HEK293 (cell line): ENCODE data around the gene PPP1R9B.

Source experiments
- CTCF ChIA-PET: fragments of 350-600 bp; formaldehyde crosslinking; extraction: SDS; loops from one replicate; lab custom pipeline; 2021; ENCODE audit warnings: antibody characterized with exemption; lab: Yijun Ruan, JAX
- POLR2A ChIA-PET: fragments of 300-600 bp; formaldehyde crosslinking; extraction: SDS; loops from one replicate; lab custom pipeline; 2020; ENCODE audit warnings: antibody characterized with exemption, inconsistent platforms; lab: Yijun Ruan, JAX
- H3K27ac ChIP-seq: fragments of 200-500 bp; sonication (Bioruptor generic); 2 replicates; pipeline ENCODE4 v1.5.1; 2014; ENCODE audit warnings: low read depth, low read length, control low read depth, inconsistent platforms; ENCODE audit errors: extremely low read depth
- H3K36me3 ChIP-seq, 2 experiments: fragments of 200-500 bp in 1 of 2; sonication (Bioruptor generic) in 1 of 2; 1 replicate in 1 of 2; 2 replicates in 1 of 2; pipeline ENCODE4 v1.5.1; 2014 to 2017; ENCODE audit warnings: inconsistent platforms in 2 of 2, low read length in 2 of 2; ENCODE audit not compliant: control insufficient read depth in 2 of 2, insufficient read depth in 1 of 2
- H3K4me1 ChIP-seq: fragments of 200-500 bp; sonication (Bioruptor generic); 2 replicates; pipeline ENCODE4 v1.5.1; 2014; ENCODE audit warnings: mild to moderate bottlenecking, low read length, inconsistent platforms; ENCODE audit not compliant: control insufficient read depth, insufficient read depth
- H3K4me3 ChIP-seq: 2 replicates; pipeline ENCODE4 v1.5.1; 2011; ENCODE audit warnings: low read depth, mild to moderate bottlenecking, control low read depth, low read length, moderate library complexity
- H3K9me3 ChIP-seq: fragments of 200-500 bp; sonication (Bioruptor generic); 2 replicates; pipeline ENCODE4 v1.5.1; 2014; ENCODE audit warnings: low read depth, low read length, inconsistent platforms; ENCODE audit not compliant: control insufficient read depth, insufficient read depth
- EGR2 ChIP-seq: fragments of 450-650 bp; formaldehyde crosslinking; IDR thresholded peaks from 2 replicates; pipeline ENCODE4 v1.5.1; 2016; ENCODE audit warnings: low read depth, missing biosample characterization, missing genetic modification characterization
- GLIS1 ChIP-seq: fragments of 450-650 bp; formaldehyde crosslinking; IDR thresholded peaks from 2 replicates; pipeline ENCODE4 v1.5.1; 2016; ENCODE audit warnings: missing biosample characterization, missing genetic modification characterization
- GLIS2 ChIP-seq: fragments of 450-650 bp; formaldehyde crosslinking; IDR thresholded peaks from 2 replicates; pipeline ENCODE4 v1.5.1; 2016; ENCODE audit warnings: missing biosample characterization, missing genetic modification characterization
- HOXC10 ChIP-seq: sonication (generic); formaldehyde crosslinking; IDR thresholded peaks from 2 replicates; pipeline ENCODE4 v1.8.1; 2023; ENCODE audit warnings: mild to moderate bottlenecking, missing genetic modification reagents
- KLF1 ChIP-seq: fragments of 450-650 bp; formaldehyde crosslinking; IDR thresholded peaks from 2 replicates; pipeline ENCODE4 v1.5.1; 2016; ENCODE audit warnings: missing biosample characterization, missing genetic modification characterization
- KLF10 ChIP-seq: fragments of 450-650 bp; IDR thresholded peaks from 2 replicates; pipeline ENCODE4 v1.5.1; 2018; ENCODE audit warnings: missing biosample characterization, mild to moderate bottlenecking, missing genetic modification characterization
- KLF9 ChIP-seq: fragments of 450-650 bp; formaldehyde crosslinking; IDR thresholded peaks from 2 replicates; pipeline ENCODE4 v1.5.1; 2016; ENCODE audit warnings: missing biosample characterization, missing genetic modification characterization, low read depth
- MYNN ChIP-seq: fragments of 450-650 bp; formaldehyde crosslinking; IDR thresholded peaks from 2 replicates; pipeline ENCODE4 v1.5.1; 2016; ENCODE audit warnings: missing biosample characterization, missing genetic modification characterization, borderline replicate concordance
- SALL2 ChIP-seq: fragments of 450-650 bp; formaldehyde crosslinking; IDR thresholded peaks from 2 replicates; pipeline ENCODE4 v1.5.0; 2017; ENCODE audit warnings: missing biosample characterization, mild to moderate bottlenecking, missing genetic modification characterization, borderline replicate concordance
- SCRT2 ChIP-seq: fragments of 450-650 bp; formaldehyde crosslinking; IDR thresholded peaks from 2 replicates; pipeline ENCODE4 v1.5.1; 2016; ENCODE audit warnings: missing biosample characterization, missing genetic modification characterization
- SP2 ChIP-seq: fragments of 450-650 bp; formaldehyde crosslinking; IDR thresholded peaks from 2 replicates; pipeline ENCODE4 v1.5.1; 2016; ENCODE audit warnings: missing biosample characterization, missing genetic modification characterization
- SP3 ChIP-seq: fragments of 450-650 bp; formaldehyde crosslinking; IDR thresholded peaks from 2 replicates; pipeline ENCODE4 v1.5.1; 2016; ENCODE audit warnings: missing biosample characterization, missing genetic modification characterization
- SP7 ChIP-seq: fragments of 450-650 bp; formaldehyde crosslinking; IDR thresholded peaks from 2 replicates; pipeline ENCODE4 v1.5.1; 2016; ENCODE audit warnings: missing biosample characterization, missing genetic modification characterization
- TRIM28 ChIP-seq: IDR thresholded peaks from 2 replicates; pipeline ENCODE4 v1.6.1; 2011; ENCODE audit warnings: low read length, control low read depth, borderline replicate concordance
- WT1 ChIP-seq: fragments of 450-650 bp; formaldehyde crosslinking; IDR thresholded peaks from 2 replicates; pipeline ENCODE4 v1.5.1; 2016; ENCODE audit warnings: missing biosample characterization, missing genetic modification characterization
- ZBTB17 ChIP-seq: fragments of 450-650 bp; formaldehyde crosslinking; IDR thresholded peaks from 2 replicates; pipeline ENCODE4 v1.5.1; 2016; ENCODE audit warnings: missing biosample characterization, missing genetic modification characterization
- ZBTB20 ChIP-seq: fragments of 450-650 bp; formaldehyde crosslinking; IDR thresholded peaks from 2 replicates; pipeline ENCODE4 v1.5.1; 2016; ENCODE audit warnings: missing biosample characterization, missing genetic modification characterization
- ZBTB48 ChIP-seq: fragments of 450-650 bp; formaldehyde crosslinking; IDR thresholded peaks from 2 replicates; pipeline ENCODE4 v1.5.1; 2016; ENCODE audit warnings: missing biosample characterization, missing genetic modification characterization
- ZBTB8A ChIP-seq: fragments of 450-650 bp; formaldehyde crosslinking; IDR thresholded peaks from 2 replicates; pipeline ENCODE4 v1.5.1; 2016; ENCODE audit warnings: missing biosample characterization, missing genetic modification characterization
- ZFHX2 ChIP-seq: fragments of 450-650 bp; formaldehyde crosslinking; conservative IDR thresholded peaks from 2 replicates; pipeline ENCODE4 v1.5.1; 2016; ENCODE audit warnings: missing biosample characterization, missing genetic modification characterization
- ZIC2 ChIP-seq: fragments of 450-650 bp; formaldehyde crosslinking; IDR thresholded peaks from 2 replicates; pipeline ENCODE4 v1.5.1; 2016; ENCODE audit warnings: missing biosample characterization, missing genetic modification characterization
- ZNF211 ChIP-seq: fragments of 450-650 bp; formaldehyde crosslinking; IDR thresholded peaks from 2 replicates; pipeline ENCODE4 v1.5.1; 2016; ENCODE audit warnings: low read depth, missing biosample characterization, missing genetic modification characterization
- ZNF311 ChIP-seq: fragments of 450-650 bp; formaldehyde crosslinking; IDR thresholded peaks from 2 replicates; pipeline ENCODE4 v1.5.1; 2017; ENCODE audit warnings: missing biosample characterization, missing genetic modification characterization, borderline replicate concordance
- ZNF350 ChIP-seq: fragments of 450-650 bp; formaldehyde crosslinking; IDR thresholded peaks from 2 replicates; pipeline ENCODE4 v1.5.0; 2017; ENCODE audit warnings: missing biosample characterization, mild to moderate bottlenecking, missing genetic modification characterization
- ZNF391 ChIP-seq: fragments of 450-650 bp; formaldehyde crosslinking; IDR thresholded peaks from 2 replicates; pipeline ENCODE4 v1.5.1; 2016; ENCODE audit warnings: low read depth, missing biosample characterization, missing genetic modification characterization, borderline replicate concordance
- ZNF423 ChIP-seq: fragments of 450-650 bp; formaldehyde crosslinking; IDR thresholded peaks from 2 replicates; pipeline ENCODE4 v1.5.1; 2016; ENCODE audit warnings: missing biosample characterization, missing genetic modification characterization
- ZNF600 ChIP-seq: fragments of 450-650 bp; formaldehyde crosslinking; IDR thresholded peaks from 2 replicates; pipeline ENCODE4 v1.5.1; 2016; ENCODE audit warnings: missing biosample characterization, missing genetic modification characterization
- TF ChIP-seq, protein P1 (sequence below): fragments of 450-650 bp; formaldehyde crosslinking; IDR thresholded peaks from 2 replicates; pipeline ENCODE4 v1.5.1; 2017; ENCODE audit warnings: missing biosample characterization, missing genetic modification characterization
- TF ChIP-seq, protein P2 (sequence below): fragments of 450-650 bp; formaldehyde crosslinking; IDR thresholded peaks from 2 replicates; pipeline ENCODE4 v1.5.1; 2016; ENCODE audit warnings: missing biosample characterization, missing genetic modification characterization
- TF ChIP-seq, protein P3 (sequence below): fragments of 450-650 bp; formaldehyde crosslinking; optimal IDR thresholded peaks from 2 replicates; pipeline ENCODE3; 2016; ENCODE audit warnings: missing biosample characterization, mild to moderate bottlenecking, missing genetic modification characterization
- TF ChIP-seq, protein P4 (sequence below): fragments of 450-650 bp; formaldehyde crosslinking; IDR thresholded peaks from 2 replicates; pipeline ENCODE4 v1.5.1; 2017; ENCODE audit warnings: missing biosample characterization, missing genetic modification characterization
- TF ChIP-seq, protein P5 (sequence below): fragments of 450-650 bp; formaldehyde crosslinking; IDR thresholded peaks from 2 replicates; pipeline ENCODE4 v1.5.1; 2017; ENCODE audit warnings: missing biosample characterization, missing genetic modification characterization

The PPP1R9B gene

DNA sequence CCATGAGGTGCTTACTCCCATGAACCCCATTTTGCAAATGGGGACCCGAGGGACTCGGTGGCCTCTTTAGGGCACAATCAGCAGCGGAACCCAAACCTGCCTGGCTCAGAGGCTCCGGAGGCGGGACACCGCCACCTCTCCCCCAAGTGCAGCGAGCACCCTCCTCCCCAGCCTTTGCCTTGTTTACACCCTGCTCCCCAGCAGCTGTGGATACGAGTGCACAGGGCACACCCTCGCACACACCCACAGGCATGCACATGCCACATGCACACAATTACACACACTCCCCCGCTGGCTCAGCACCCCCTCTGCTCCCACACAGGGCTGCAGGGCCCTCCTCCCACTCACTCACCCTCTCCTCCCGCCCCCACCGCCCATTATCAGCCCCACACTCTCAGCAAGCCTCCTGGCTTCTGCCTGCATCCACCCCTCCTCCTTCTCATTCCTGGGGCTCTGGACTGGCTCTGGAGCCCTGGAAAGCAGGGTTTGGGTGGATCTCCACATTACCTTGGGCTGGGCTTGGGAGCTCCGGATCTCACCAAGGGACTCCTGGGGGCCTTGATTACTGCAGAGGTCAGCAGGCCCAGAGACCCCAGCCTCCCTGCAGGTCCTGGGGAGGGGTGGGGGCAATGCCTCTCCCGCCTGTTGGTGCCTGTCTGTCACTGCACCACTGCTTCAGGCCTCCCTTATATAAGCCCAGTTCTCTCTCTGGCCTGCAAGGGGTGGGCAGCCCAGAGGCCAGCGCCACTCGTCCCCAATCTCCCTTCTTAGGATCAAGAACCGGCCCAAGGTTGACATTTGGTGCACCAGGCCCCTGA is 48.9 kb downstream of the PPP1R9B start:
- Histone ChIP-seq H3K27ac (no peak overlapping the region), H3K4me1 (peaks cover 7% of the 10 kb centered on the region), H3K4me3 (no peak overlapping the region), H3K9me3 (no peaks in the 10 kb centered on the region), H3K36me3 (peaks cover 6 to 67% of the 10 kb centered on the region in 2 experiments; a peak in 2 of 3 replicates)
- ChIA-PET CTCF (interaction anchor here (0.5 to 4.0 kb wide), 7 partner anchors 8 to 92 kb away, joined by 3 to 31 read pairs (median 3); partner anchors contain the start of gene PDK2), POLR2A (no interaction called here)
- TF ChIP-seq WT1 (tag by site-specific recombination) (peak; percentile 61; the same call in 1 of the 2 replicates), KLF1 (tag by site-specific recombination) (peak; percentile 99), MYNN (no peak), SP2 (peak; percentile 75), SP7 (tag by site-specific recombination) (peak; percentile 81), ZNF350 (tag by site-specific recombination) (no peak), EGR2 (tag by site-specific recombination) (peak; percentile 100), ZBTB48 (peak; percentile 77), ZNF600 (0 out of 2 replicates have a peak, but pooled peaks have one; percentile 10), ZBTB8A (tag by site-specific recombination) (peak; percentile 81), ZIC2 (tag by site-specific recombination) (peak; percentile 96), ZNF211 (tag by site-specific recombination) (no peak), ZNF423 (0 out of 2 replicates have a peak, but pooled peaks have one; percentile 34), HOXC10 (CRISPR knock-in tag) (no peak), ZBTB20 (tag by site-specific recombination) (peak; percentile 76), ZNF311 (no peak), ZBTB17 (tag by site-specific recombination) (peak; percentile 10; the same call in 1 of the 2 replicates), GLIS2 (tag by site-specific recombination) (peak; percentile 86), KLF10 (tag by site-specific recombination) (peak; percentile 94), GLIS1 (peak; percentile 99), SP3 (peak; percentile 40), TRIM28 (no peak), ZNF391 (tag by site-specific recombination) (no peak), ZFHX2 (tag by site-specific recombination) (peak; percentile 100), SCRT2 (tag by site-specific recombination) (no peak), KLF9 (tag by site-specific recombination) (peak; percentile 90), SALL2 (no peak)
- TF ChIP-seq, protein P1, sequence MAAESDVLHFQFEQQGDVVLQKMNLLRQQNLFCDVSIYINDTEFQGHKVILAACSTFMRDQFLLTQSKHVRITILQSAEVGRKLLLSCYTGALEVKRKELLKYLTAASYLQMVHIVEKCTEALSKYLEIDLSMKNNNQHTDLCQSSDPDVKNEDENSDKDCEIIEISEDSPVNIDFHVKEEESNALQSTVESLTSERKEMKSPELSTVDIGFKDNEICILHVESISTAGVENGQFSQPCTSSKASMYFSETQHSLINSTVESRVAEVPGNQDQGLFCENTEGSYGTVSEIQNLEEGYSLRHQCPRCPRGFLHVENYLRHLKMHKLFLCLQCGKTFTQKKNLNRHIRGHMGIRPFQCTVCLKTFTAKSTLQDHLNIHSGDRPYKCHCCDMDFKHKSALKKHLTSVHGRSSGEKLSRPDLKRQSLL = peak; percentile 72
- TF ChIP-seq, protein P2, sequence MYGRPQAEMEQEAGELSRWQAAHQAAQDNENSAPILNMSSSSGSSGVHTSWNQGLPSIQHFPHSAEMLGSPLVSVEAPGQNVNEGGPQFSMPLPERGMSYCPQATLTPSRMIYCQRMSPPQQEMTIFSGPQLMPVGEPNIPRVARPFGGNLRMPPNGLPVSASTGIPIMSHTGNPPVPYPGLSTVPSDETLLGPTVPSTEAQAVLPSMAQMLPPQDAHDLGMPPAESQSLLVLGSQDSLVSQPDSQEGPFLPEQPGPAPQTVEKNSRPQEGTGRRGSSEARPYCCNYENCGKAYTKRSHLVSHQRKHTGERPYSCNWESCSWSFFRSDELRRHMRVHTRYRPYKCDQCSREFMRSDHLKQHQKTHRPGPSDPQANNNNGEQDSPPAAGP (tag by site-specific recombination) = peak; percentile 99
- TF ChIP-seq, protein P3, sequence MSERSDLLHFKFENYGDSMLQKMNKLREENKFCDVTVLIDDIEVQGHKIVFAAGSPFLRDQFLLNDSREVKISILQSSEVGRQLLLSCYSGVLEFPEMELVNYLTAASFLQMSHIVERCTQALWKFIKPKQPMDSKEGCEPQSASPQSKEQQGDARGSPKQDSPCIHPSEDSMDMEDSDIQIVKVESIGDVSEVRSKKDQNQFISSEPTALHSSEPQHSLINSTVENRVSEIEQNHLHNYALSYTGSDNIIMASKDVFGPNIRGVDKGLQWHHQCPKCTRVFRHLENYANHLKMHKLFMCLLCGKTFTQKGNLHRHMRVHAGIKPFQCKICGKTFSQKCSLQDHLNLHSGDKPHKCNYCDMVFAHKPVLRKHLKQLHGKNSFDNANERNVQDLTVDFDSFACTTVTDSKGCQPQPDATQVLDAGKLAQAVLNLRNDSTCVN (tag by site-specific recombination) = peak; percentile 24
- TF ChIP-seq, protein P4, sequence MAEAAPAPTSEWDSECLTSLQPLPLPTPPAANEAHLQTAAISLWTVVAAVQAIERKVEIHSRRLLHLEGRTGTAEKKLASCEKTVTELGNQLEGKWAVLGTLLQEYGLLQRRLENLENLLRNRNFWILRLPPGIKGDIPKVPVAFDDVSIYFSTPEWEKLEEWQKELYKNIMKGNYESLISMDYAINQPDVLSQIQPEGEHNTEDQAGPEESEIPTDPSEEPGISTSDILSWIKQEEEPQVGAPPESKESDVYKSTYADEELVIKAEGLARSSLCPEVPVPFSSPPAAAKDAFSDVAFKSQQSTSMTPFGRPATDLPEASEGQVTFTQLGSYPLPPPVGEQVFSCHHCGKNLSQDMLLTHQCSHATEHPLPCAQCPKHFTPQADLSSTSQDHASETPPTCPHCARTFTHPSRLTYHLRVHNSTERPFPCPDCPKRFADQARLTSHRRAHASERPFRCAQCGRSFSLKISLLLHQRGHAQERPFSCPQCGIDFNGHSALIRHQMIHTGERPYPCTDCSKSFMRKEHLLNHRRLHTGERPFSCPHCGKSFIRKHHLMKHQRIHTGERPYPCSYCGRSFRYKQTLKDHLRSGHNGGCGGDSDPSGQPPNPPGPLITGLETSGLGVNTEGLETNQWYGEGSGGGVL (tag by site-specific recombination) = peak; percentile 99
- TF ChIP-seq, protein P5, sequence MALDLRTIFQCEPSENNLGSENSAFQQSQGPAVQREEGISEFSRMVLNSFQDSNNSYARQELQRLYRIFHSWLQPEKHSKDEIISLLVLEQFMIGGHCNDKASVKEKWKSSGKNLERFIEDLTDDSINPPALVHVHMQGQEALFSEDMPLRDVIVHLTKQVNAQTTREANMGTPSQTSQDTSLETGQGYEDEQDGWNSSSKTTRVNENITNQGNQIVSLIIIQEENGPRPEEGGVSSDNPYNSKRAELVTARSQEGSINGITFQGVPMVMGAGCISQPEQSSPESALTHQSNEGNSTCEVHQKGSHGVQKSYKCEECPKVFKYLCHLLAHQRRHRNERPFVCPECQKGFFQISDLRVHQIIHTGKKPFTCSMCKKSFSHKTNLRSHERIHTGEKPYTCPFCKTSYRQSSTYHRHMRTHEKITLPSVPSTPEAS (tag by site-specific recombination) = peak; percentile 95
